GOT3 (cell line): ENCODE results near the gene ZNF556.
A peak's percentile ranks its signal among the peaks of the same experiment; 100 is the strongest.

Experiments used
- DNase-seq: peaks from one replicate; lab custom pipeline; 2025; ENCODE audit warnings: mixed read lengths; lab: John Stamatoyannopoulos, UW

Gene ZNF556

DNA sequence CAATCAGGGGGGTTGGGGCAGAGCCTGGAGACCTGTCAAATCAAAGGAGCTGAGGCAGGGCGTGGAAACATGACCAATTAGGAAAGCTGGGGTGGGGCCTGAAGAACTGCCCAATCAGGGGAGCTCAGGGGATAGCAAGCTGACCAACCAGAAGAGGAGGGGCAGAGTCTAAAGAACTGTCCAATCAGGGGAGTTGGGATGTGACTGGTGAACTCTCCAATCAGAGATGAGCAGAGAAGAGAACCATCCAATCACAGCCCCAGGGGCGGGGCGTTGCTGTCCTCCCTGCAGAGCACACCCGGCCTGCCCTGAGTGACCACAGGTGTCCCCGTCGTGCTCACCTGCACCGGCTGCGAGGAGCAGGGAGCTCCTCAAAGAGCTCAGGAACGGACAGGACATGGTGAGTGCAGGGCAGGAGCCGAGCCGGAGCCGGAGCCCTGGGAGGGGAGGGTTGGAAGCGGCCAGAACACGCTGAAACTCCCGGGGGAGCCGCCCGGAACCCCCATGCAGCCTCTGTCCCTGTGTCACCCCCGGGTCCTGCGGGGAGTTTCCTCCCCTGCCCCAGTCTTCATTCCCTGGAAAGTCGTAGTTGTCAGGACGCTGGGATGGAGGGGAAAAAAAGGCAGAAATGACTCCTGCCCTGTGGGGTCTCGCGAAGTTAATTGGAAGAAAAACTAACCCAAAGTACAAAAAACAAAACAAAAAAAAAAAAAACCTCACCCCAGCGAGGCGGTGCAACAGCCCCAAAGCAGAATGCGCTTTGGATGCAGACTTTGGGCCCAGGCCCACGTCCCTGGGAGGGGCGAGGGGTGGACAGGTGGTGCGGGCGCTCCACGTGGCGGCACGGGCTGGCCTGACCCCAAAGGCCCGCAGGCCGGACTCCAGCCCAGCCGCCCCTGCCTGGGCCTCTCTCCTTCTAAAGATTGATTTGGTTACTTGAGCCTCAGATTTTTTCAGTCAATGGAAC is at the start of gene ZNF556:
ZNF556 (plus strand) TSS at position 311 of the 967 bp plus-strand sequence; CDS start at position 398, 87 bp downstream.
- DNase-seq = peak; percentile 54

DNA sequence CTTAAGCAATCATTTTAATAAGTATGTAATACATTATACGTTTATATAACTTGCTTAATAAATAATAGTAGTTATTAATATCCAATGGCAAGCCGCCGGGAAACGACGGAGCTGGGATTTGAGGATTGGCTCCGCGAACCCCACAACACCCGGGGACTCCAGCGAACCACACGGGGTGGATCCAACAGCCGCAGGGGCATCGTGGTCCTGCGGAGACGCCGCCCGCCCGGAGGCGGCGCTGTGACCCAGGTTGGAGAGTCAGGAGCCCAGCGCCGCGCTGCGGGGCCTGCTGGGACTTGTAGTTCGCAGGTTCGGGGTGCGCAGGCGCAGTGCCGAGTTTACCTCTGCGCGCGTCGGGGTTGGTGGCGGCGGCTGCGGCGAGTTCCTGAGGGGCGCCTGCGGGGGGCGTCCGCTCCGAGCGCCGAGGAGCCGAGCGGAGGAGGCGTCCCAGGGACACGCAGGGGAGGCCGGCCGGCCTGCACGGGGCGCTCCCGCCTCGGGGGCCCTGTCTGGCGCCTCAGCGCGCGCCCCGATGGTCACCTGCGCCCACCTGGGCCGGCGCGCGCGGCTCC is 47.5 kb upstream of the ZNF556 start, which contains the start of gene ZNF554:
ZNF554 (plus strand) TSS at position 329 of the 572 bp plus-strand sequence; CDS start at position 533, 204 bp downstream.
- peak; percentile 79 for DNase-seq

DNA sequence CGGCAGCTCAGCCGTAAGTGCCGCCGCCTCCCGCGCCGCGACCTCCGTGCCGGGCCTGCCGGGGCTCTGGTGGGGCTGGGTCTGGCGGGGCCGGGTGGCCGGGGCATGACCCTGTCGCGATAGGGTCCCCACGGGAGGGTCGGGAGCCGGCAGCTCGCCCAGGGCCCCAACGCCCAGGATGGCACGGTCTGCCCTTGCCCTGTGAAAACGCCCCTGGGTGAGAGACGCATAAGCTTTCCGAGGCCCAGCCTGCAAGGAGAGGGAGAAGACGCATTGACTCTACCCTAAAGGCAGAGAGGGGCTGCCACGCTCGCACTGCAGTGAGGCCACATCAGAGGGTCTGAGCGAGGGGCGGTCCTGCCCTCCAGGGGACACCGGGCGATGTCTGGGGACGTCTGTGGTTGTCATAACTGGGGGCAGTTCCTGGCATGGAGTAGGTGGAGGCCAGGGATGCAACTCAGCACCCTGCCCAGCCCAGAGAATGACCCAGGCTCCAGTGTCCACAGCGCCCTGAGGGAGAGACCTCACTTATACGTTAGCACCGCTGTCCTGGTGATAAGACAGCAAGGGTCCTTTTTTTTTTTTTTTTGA is 46.9 kb upstream of the ZNF556 start:
- no peak for DNase-seq

DNA sequence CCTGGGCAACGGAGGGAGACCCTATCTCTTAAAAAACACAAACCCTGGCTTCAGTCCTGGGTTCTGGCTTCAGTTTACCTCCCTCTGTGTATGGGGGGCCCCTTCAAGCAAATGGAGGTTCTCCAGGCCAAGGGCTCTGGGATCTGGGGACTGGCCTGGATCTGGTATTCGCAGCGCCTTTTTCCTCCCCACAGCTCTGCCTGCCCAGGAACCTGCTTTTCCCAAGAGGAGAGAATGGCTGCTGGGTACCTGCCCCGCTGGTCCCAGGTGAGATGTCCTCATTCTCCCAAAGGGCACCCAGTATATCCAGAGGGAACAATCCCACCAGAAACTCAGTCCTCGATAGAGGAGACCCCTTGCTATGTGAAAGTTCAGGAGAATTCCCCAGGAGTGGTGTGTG is 44.3 kb upstream of the ZNF556 start:
- DNase-seq = no peak

DNA sequence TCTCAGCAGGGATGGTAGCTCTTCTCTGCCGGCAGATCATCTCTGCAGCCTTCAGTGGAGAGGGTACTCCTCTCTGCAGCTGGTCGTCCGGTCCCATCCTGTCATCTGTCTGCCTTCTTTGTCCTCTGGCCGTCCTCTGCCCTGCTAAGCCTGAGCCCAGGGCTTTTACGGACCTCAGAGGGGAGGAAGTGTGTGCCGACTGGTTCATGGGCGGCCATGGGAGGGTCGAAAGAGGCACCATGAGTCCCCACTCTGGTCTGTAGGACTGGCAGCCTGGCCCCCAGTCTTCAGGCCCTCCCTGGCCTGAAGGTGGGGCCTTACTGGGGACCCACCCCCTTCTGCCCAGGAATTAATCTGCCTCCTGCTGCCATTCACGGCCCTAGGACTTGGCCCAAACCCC is 43.5 kb upstream of the ZNF556 start:
- DNase-seq = no peak

DNA sequence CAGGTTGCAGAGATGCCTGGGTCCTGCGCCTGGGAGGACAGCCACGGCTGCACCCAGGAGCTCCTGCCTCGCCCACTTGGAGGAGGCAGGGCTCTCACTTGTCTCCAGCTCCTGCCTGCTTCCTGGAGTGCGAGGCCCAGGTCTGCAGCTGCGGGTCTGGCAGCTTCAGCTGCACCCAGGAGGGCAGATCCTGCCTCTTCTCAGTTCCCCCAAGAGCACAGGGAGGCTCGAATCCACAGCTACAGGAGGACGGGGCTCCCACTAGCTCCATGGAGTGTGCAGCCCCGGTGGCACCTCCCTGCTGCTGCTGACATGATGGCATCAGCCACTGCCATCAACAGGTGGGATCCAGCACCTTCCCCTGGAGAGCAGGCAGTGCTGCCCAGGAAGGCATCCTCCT is 43.0 kb upstream of the ZNF556 start:
- no peak for DNase-seq

DNA sequence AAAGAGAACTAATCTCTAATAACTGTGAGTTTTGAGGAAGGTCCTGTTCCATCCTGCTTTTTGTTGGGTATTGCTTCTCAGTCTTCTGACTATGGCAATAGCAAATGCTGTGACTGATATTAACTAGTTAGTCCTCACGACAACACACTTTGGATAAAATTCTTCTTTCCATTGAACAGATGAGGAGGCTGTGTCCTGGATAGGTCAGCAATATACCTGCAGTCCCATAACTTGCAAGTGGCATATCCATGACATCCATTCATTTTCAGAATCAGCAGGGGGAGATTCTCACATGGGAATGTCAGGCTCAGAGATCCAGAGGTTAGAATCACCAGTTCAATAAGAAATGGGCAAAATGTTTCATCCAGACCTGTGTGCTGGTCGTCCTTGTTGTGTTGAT is 40.1 kb upstream of the ZNF556 start:
- no peak for DNase-seq

DNA sequence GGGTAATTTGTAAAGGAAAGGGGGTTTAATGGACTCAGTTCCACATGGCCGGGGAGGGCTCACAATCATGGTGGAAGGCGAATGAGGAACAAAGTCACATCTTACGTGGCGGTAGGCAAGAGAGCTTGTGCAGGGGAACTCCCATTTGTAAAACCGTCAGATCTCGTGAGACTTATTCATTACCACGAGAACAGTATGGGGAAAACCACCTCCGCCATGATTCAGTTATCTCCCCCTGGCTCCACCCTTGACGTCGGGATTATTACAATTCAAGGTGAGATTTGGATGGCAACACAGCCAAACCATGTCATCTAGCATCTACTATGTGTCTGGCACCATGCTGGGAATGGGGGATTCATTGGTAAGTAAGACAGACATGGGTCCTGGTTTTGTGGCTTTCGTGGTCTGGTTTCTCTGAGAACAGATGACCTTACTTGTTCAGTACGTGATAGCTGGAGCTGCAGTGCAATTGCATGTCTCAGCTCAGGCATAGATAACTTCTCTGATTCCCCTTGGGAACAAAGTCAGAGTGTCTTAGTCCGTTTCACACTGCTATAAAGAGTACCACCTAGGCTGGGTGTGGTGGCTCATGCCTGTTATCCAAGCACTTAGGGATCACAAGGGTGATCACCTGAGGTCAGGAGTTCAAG is 39.2 kb upstream of the ZNF556 start:
- no peak for DNase-seq

DNA sequence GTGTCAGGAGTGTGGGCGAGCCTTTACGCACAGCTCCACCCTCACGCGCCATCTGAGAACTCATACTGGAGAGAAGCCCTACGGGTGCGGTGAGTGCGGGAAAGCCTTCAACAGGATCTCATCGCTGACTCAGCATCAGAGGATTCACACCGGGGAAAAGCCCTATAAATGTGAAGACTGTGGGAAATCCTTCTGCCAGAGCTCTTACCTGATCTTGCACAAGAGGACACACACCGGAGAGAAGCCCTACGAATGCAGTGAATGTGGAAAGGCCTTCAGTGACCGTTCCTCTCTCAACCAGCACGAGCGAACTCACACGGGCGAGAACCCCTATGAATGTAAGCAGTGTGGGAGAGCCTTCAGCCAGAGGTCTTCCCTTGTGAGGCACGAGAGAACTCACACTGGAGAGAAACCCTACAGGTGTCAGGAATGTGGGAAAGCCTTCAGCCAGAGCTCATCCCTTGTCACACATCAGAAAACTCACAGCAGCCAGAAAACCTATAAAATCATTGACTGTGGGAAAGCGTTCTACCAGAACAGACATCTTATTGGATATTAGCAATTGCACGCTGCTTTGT is 32.8 kb upstream of the ZNF556 start:
- DNase-seq = no peak

DNA sequence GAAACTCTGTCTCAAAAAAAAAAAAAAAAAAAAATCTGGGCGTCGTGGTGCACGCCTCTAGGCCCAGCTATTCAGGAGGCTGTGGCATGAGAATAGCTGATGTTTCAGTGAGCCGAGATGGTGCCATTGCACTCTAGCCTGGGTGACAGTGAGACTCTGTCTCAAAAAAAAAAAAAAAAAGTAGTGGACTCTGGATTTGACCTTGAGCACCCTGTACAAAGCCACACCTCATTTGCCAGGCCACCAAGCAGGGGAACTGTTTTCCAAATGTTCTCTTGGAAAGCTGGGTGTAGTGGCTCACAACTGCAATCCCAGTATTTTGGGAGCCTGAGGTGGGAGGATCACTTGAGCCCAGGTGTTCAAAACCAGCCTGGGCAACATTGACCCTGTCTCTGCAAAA is 29.7 kb upstream of the ZNF556 start:
- no peak for DNase-seq

DNA sequence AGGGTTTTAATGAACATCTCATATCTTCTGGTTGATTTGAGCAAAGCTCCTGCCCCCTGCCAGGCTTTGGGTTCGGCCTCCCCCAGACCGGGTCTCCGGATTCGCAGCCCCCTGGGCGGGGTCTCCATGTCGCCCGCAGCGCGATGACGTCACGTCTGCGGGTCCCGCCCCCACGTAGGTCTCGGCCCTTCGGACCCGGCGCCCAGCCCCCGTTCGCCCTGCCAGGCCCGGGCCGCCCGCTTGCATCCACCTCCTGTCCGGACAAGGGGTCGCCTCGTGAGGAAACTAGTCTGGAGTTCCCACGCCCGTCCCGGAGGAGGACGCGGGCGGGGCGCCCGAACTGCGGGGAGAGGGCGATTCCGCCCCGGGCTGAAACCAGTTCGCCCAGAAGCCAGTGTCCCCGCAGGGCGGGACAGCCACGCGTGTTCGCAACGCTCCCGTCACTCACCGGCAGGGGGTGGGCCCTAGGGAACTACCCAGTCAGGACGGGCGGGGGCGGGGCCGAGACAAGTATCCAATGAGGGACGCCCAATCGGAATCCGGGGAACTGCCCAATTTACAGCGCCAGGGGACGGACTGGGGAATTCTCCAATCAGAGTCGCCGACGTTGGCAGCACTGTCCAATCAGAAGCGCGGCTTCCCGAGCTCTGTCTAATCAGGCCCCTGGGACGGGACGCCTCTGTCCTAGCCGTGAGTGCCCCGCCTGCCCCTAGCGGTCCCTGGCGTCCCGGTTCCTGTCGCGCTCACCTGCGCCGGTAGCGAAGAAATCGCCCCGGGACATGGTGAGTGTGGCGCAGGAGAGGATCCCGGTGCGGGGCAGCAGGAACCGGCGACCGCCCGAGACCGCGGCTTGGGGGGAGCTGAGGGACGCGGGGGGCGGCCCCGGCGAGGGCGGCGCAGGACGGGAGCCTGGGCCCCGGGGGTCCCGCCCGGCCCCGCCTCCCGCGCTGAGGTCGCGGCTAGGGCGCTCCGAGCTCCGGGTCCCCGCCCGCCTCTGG is 26.0 kb upstream of the ZNF556 start, which contains the start of gene ZNF555:
ZNF555 (plus strand) TSS at position 682 of the 998 bp plus-strand sequence; CDS start at position 780, 98 bp downstream.
- DNase-seq = peak; percentile 89

DNA sequence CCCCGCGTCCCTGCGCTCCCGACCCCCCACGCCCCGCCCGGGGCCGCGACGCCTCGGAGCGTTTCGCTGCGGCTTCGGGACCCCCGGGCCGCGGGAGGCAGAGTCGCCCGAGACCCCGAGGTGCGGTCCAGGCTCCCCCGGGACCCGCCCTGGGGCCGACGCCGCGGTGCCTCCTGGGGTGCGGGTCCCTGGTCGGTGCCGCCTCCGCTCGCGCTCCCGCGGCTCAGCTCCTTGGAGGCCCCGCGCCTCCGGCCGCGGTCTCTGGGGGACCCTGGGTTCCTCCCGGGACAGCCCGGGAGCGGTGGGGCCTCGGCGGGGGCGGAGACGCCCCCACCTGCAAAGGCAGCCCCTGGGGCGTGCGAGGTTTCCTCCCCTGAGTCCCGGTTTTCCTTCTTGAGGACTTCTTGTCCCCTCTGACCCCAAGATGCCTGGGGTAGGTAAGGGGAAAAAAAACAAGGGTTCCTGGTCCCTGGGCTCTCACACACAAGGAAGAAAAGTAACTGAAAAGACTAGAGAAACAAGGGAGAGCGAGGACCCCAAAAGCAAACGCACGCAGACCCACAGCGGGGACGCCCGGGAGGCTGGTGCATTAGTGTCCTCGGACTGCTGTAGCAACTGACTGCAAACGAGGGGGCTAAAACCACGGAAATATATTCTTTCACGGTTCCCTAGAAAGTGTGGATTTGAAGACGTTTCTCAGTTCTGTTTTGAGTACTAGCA is 25.1 kb upstream of the ZNF556 start:
- DNase-seq = no peak

DNA sequence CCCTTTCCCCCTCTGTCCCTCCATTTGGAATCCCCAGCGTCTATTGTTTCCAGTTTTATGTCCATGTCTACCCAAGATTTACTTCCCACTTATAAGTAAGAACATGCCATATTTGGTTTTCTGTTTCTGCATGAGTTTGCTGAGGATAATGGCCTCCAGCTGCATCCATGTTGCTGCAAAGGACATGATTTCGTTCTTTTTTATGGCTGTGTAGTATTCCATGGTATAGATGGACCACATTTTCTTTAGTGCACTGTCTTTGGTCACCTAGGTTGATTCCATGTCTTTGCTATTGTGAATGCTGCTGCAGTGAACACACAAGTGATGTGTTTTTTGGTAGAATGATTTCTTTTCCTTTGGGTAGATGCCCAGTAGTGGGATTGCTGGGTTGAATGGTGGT is 22.0 kb upstream of the ZNF556 start:
- DNase-seq = no peak

DNA sequence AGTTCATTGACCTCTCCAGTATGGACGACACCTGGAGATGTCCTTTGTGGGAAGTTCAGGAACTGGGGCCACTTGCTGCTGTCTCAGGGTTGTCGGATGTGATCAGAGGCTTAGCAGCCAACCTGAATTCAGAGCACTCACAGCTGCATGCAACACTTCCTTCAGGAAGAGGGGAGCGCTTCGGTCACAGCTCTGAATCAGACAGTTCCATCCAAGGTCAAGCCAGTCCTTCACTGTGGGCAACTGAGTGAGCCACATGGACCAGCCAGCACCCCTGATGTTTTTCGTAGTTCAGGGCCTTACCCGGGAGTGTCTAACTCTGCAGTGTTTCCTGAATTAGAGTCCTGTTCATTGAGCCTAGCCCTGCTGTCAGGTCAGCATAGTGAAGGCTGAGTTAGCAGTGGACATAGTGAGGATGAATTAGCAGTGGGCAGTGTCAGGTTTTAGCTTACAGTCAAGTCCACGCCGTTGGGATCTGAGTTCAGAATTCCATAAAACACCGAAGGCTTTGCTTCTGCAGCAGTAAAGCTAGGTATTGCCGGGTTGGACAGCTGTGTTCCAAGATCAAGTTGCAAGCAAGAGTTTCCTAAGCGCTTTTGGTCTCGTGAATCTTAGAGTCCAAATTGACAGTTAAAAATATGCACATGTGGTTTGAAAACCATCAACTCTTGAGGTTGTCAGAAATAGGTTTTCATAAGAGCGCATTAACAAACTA is 20.8 kb upstream of the ZNF556 start:
- DNase-seq = no peak

DNA sequence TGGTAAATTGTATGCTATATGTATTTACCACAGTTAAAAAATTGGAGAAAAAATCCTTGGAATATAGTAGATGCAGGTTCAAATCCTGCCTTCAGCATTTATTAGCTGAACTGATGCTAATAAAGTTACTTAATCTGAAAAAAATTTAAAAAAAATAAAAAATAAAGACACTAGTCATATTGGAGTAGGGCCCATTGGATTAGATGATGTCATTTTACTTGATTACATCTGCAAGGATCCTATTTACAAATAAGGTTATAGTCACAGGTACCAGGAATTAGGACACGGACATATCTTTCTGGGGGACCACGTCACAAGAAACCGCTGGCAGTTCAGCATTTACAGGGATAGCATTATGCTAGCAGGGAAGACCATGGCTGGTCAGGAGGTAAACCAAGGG is 19.6 kb upstream of the ZNF556 start:
- DNase-seq = no peak

DNA sequence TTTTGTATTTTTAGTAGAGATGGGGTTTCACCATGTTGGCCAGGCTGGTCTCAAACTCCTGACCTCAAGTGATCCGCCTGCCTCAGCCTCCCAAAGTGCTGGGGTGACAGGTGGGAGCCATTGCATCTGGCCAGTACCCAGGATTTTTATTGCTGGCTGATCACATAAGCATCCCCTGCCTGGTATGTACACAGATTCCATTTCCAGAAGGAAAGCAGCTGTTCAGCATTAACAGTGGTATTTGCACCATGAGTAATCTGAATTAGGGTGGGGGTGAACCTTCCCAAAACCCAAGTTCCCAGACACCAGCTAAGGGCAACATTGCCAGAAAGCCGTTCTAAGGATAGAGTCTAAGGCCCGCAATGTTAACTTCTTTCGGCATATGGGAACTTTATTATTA is 18.5 kb upstream of the ZNF556 start:
- DNase-seq = no peak

DNA sequence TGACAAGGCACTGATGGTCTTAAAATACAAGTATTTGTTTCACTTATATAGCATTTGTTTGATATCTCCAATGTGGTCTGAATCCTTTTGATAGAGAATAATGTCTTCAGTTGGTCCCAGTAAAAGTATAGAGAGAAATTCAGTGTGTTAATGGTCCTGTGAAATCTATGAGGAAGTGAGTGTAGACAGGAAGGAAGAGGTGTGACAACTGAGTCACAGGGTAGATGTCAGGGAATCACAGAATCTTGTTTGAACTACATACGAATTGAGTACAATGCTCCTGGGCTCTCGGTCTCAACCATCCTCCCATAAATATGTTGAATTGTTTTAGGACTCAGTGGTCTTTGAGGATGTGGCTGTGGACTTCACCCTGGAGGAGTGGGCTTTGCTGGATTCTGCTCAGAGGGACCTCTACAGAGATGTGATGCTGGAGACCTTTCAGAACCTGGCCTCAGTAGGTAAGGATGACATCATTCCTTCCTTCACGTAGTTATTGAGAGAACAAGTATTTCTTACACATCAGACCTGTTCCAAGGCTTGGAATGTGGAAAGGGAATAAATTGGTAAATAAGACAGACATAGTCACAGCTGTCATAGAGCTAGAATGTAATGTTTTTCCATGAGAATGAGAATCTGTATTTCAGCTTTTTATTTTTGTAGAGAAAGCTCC is 16.7 kb upstream of the ZNF556 start:
- DNase-seq = no peak

DNA sequence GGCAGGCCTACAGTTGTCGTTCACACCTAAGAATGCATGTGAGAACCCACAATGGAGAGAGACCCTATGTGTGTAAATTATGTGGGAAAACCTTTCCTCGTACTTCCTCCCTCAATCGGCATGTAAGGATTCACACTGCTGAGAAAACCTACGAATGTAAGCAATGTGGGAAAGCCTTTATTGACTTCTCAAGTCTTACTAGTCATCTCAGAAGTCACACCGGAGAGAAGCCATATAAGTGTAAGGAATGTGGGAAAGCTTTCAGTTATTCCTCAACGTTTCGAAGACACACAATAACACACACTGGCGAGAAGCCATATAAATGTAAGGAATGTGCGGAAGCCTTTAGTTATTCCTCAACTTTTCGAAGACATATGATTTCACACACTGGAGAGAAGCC is 14.5 kb upstream of the ZNF556 start:
- no peak for DNase-seq
